Measurements from ENCODE around the gene IL10RA. TPM values are rescaled to one million over a fixed set of nuclear protein-coding genes. Genes with fewer than 3 reads are reported as not detected.

Gene IL10RA
- total RNA-seq, 2 donors from 2014 or later, result 7.3 to 10.2 TPM

GRCh38 chr11:118016104-118016503, 29.9 kb downstream of the IL10RA start:
- ATAC-seq (no peak), DNase-seq (no peak)
- H3K27me3 ChIP-seq, result no peaks in the 10 kb centered on the region
- no peaks in the 10 kb centered on the region for H3K36me3 ChIP-seq (replicated peaks in 1 of 2; ENCODE audit: insufficient read depth in 1 of 2, low read depth in 2 of 2)
- WGBS, 2 donors, result 67 to 73% methylated on average over 4 of the region's 4 CpGs
- no peak overlapping the region for H3K4me3 ChIP-seq
- no peak for TF ChIP-seq POLR2A (IDR thresholded peaks at IDR 0.05)
- H3K4me1 ChIP-seq, result no peaks in the 10 kb centered on the region
- no peak overlapping the region for H3K27ac ChIP-seq
- peaks cover 0 to 7% (median 0%) of the 10 kb centered on the region in 3 donors for H3K9me3 ChIP-seq
- intact Hi-C loops (cut with DNase I), result no loop called here

GRCh38 chr11:118017111-118017510, 30.9 kb downstream of the IL10RA start:
- Histone ChIP-seq H3K27me3 (no peaks in the 10 kb centered on the region), H3K4me1 (no peaks in the 10 kb centered on the region), H3K36me3 (replicated peaks in 1 of 2; ENCODE audit: insufficient read depth in 1 of 2, low read depth in 2 of 2) (no peaks in the 10 kb centered on the region), H3K9me3 (peaks cover 0 to 7% (median 0%) of the 10 kb centered on the region in 3 donors), H3K4me3 (no peak overlapping the region), H3K27ac (no peak overlapping the region)
- ATAC-seq, result no peak
- intact Hi-C loops (cut with DNase I), result no loop called here
- no peak for TF ChIP-seq CTCF (IDR thresholded peaks at IDR 0.05)
- no peak for TF ChIP-seq POLR2A (IDR thresholded peaks at IDR 0.05)
- no peak for DNase-seq
- WGBS, 2 donors, result 44 to 65% methylated on average over 3 of the region's 3 CpGs

GRCh38 chr11:118017631-118018315, 31.6 kb downstream of the IL10RA start:
- no peak overlapping the region for H3K27ac ChIP-seq
- ATAC-seq (no peak), DNase-seq (no peak)
- no peak overlapping the region for H3K4me3 ChIP-seq
- H3K27me3 ChIP-seq, result no peaks in the 10 kb centered on the region
- H3K36me3 ChIP-seq (replicated peaks in 1 of 2; ENCODE audit: insufficient read depth in 1 of 2, low read depth in 2 of 2), result no peaks in the 10 kb centered on the region
- 55 to 60% methylated on average over 4 of the region's 4 CpGs for WGBS, 2 donors
- no peaks in the 10 kb centered on the region for H3K4me1 ChIP-seq
- TF ChIP-seq POLR2A (IDR thresholded peaks at IDR 0.05) (no peak), CTCF (IDR thresholded peaks at IDR 0.05) (no peak)
- peaks cover 0 to 7% (median 0%) of the 10 kb centered on the region in 3 donors for H3K9me3 ChIP-seq
- intact Hi-C loops (cut with DNase I), result no loop called here

- Histone ChIP-seq H3K4me1 (no peaks in the 10 kb centered on the region), H3K4me3 (no peak overlapping the region), H3K27me3 (no peaks in the 10 kb centered on the region), H3K9me3 (peaks cover 0 to 7% (median 0%) of the 10 kb centered on the region in 3 donors), H3K27ac (no peak overlapping the region), H3K36me3 (replicated peaks in 1 of 2; ENCODE audit: insufficient read depth in 1 of 2, low read depth in 2 of 2) (no peaks in the 10 kb centered on the region)
- no peak for DNase-seq
- TF ChIP-seq CTCF (IDR thresholded peaks at IDR 0.05), result no peak
- no peak for TF ChIP-seq POLR2A (IDR thresholded peaks at IDR 0.05)
- ATAC-seq, result no peak
- intact Hi-C loops (cut with DNase I), result no loop called here
- WGBS, 2 donors, result 57 to 94% methylated on average over 2 of the region's 2 CpGs
Measured at GRCh38 chr11:118018401-118018800, 32.2 kb downstream of the IL10RA start.

GRCh38 chr11:118021146-118021545, 35.0 kb downstream of the IL10RA start:
- ATAC-seq (no peak), DNase-seq (no peak)
- 68 to 71% methylated on average over 1 of the region's 1 CpG for WGBS, 2 donors
- H3K4me3 ChIP-seq, result no peak overlapping the region
- no peaks in the 10 kb centered on the region for H3K4me1 ChIP-seq
- no peak for TF ChIP-seq POLR2A (IDR thresholded peaks at IDR 0.05)
- no peak for TF ChIP-seq CTCF (IDR thresholded peaks at IDR 0.05)
- H3K27me3 ChIP-seq, result no peaks in the 10 kb centered on the region
- H3K36me3 ChIP-seq (replicated peaks in 1 of 2; ENCODE audit: insufficient read depth in 1 of 2, low read depth in 2 of 2), result no peaks in the 10 kb centered on the region
- peaks cover 0 to 12% (median 0%) of the 10 kb centered on the region in 3 donors for H3K9me3 ChIP-seq
- H3K27ac ChIP-seq, result no peak overlapping the region
- intact Hi-C loops (cut with DNase I), result no loop called here

Measured in body of pancreas (tissue), 4 donors.